Dendritic cell treated with granulocyte-macrophage colony-stimulating factor and Interleukin-4, amounts not matched to agents 40 ng/mL and 50 ng/mL, for 4 days (primary cell): ENCODE measurements around the gene CYREN.
"Not testable (repeated sequence)": the region's sequence is repeated elsewhere in the genome, so short reads cannot be mapped to it uniquely, and the experiment has no call there.

Experiments used
- H3K27ac Mint-ChIP-seq: one replicate; pipeline ENCODE4 v1.8.0; 2022; ENCODE audit warnings: mild to moderate bottlenecking, mixed read lengths
- H3K27me3 Mint-ChIP-seq: one replicate; pipeline ENCODE4 v1.8.0; 2022; ENCODE audit warnings: mild to moderate bottlenecking, mixed read lengths
- H3K36me3 Mint-ChIP-seq: one replicate; pipeline ENCODE4 v1.8.0; 2022; ENCODE audit warnings: low read depth, mixed read lengths
- H3K4me1 Mint-ChIP-seq: one replicate; pipeline ENCODE4 v1.8.0; 2022; ENCODE audit warnings: low read depth, mixed read lengths
- H3K4me3 Mint-ChIP-seq: one replicate; pipeline ENCODE4 v1.8.0; 2022; ENCODE audit warnings: mild to moderate bottlenecking, moderate library complexity, mixed read lengths
- H3K9me3 Mint-ChIP-seq: one replicate; pipeline ENCODE4 v1.8.0; 2022; ENCODE audit warnings: mixed read lengths
- intact Hi-C: fragments of 100-400 bp; cut with micrococcal nuclease; formaldehyde crosslinking; loops from one replicate; pipeline ENCODE4 v1.15.0; 2022

CYREN gene

DNA sequence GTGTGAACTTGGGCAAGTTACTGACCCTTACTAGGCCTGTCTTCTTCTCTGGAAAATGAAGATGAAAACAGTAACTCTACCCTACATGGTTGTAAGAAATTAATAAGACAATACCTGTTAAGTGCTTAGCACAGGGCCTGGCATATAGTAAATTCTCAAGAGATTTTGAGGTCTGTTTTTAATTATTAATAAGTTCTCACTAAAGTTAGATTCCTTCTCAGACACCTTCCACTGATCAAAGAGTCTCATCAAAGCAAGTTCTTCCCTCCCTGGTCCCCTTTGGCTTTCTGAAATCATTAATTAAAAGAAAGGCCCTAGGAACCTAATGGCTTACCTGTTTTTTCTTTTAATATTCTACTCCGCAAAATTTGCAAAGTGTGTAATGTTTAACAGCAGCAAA lies 18.1 kb downstream of the CYREN start:
- H3K27me3 Mint-ChIP-seq, result no peaks in the 10 kb centered on the region
- H3K4me3 Mint-ChIP-seq, result no peak overlapping the region
- H3K27ac Mint-ChIP-seq, result peak overlapping the region; percentile 54
- H3K36me3 Mint-ChIP-seq, result peaks cover 48% of the 10 kb centered on the region
- intact Hi-C loops, result no loop called here
- peaks cover 43% of the 10 kb centered on the region for H3K4me1 Mint-ChIP-seq
- H3K9me3 Mint-ChIP-seq, result peaks cover 39% of the 10 kb centered on the region

DNA sequence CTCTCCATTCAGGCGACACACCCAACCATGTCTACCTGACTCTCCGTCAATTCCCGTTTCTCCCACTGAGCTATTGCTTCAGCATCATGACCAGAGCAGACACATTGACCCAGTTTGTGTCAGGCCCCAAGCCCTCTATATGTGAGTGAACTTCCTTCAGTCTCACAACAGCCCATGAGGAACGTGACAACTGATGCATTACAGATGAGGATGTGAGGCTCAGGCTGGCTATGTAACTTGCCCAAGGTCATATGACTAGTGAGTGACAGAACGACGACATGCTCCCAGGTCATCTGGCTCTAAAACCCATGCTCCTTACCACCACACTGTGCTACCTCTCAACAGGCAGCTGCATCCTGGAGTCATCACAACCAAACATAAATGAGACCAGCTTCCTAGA lies 19.0 kb downstream of the CYREN start:
- intact Hi-C loops, result no loop called here
- no peaks in the 10 kb centered on the region for H3K27me3 Mint-ChIP-seq
- H3K4me1 Mint-ChIP-seq, result peaks cover 49% of the 10 kb centered on the region
- H3K36me3 Mint-ChIP-seq, result peaks cover 39% of the 10 kb centered on the region
- peak overlapping the region; percentile 85 for H3K27ac Mint-ChIP-seq
- H3K4me3 Mint-ChIP-seq, result peak overlapping the region; percentile 33
- peaks cover 30% of the 10 kb centered on the region for H3K9me3 Mint-ChIP-seq

GRCh38 chr7:135151132-135151531 lies 19.4 kb downstream of the CYREN start:
- peaks cover 26% of the 10 kb centered on the region for H3K9me3 Mint-ChIP-seq
- H3K4me1 Mint-ChIP-seq, result peaks cover 49% of the 10 kb centered on the region
- intact Hi-C loops, result no loop called here
- H3K4me3 Mint-ChIP-seq, result peak overlapping the region; percentile 33
- H3K27me3 Mint-ChIP-seq, result no peaks in the 10 kb centered on the region
- H3K36me3 Mint-ChIP-seq, result peaks cover 35% of the 10 kb centered on the region
- peak overlapping the region; percentile 85 for H3K27ac Mint-ChIP-seq

DNA sequence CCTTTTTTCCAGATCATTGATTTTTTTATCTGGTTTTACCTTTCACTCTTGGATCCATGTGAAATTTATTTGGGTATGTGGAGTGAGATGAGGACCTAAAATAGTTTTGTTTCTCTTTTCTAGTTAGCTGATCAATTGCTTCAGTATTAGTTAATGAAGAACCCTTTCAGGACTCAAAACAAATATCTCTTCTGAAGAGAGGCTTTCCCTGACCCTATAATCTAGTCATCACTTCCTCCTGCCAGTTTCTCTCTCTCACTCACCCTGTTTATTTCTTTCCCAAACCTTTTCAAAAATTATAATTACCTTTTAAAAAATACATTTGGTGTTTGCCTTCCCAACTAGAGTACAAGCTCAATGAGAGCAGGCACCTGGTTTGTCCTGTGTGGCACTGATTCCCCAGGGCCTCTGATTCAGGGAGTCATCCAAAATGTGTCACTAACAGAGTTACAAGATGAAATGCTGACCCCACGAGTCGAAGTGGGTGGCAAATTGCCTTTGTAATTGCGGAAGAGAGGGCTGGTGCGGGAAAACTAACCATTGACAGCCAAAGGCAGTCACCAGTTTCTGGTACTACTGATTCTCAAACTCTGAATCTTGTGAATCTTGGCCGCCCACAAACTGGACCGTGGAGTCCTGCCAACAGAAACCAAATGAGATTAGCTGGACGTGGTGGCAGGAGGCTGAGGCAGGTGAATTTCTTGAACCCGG lies 20.3 kb downstream of the CYREN start:
- peaks cover 28% of the 10 kb centered on the region for H3K36me3 Mint-ChIP-seq
- H3K4me1 Mint-ChIP-seq, result peaks cover 49% of the 10 kb centered on the region
- intact Hi-C loops, result no loop called here
- H3K27me3 Mint-ChIP-seq, result no peaks in the 10 kb centered on the region
- H3K4me3 Mint-ChIP-seq, result peak overlapping the region; percentile 39
- peak overlapping the region; percentile 85 for H3K27ac Mint-ChIP-seq
- peaks cover 17% of the 10 kb centered on the region for H3K9me3 Mint-ChIP-seq

GRCh38 chr7:135147899-135148721 lies 22.4 kb downstream of the CYREN start, which contains the start of gene TMEM140:
TSS of gene TMEM140 (plus strand) at chr7:135148072. CDS start at chr7:135164442, 16,370 bp downstream.
- intact Hi-C loops, result loop anchor here (5.0 kb wide), 1 partner anchor 161 kb away; the partner anchor contains the start of gene AGBL3
- H3K4me3 Mint-ChIP-seq, result peak within 1 kb of the TSS; percentile 79
- H3K4me1 Mint-ChIP-seq, result peaks cover 56% of the 10 kb centered on the region
- peak within 1 kb of the TSS; percentile 91 for H3K27ac Mint-ChIP-seq
- H3K9me3 Mint-ChIP-seq, result no peaks in the 10 kb centered on the region
- H3K27me3 Mint-ChIP-seq, result no peaks in the 10 kb centered on the region
- H3K36me3 Mint-ChIP-seq, result peaks cover 6% of the 10 kb centered on the region

DNA sequence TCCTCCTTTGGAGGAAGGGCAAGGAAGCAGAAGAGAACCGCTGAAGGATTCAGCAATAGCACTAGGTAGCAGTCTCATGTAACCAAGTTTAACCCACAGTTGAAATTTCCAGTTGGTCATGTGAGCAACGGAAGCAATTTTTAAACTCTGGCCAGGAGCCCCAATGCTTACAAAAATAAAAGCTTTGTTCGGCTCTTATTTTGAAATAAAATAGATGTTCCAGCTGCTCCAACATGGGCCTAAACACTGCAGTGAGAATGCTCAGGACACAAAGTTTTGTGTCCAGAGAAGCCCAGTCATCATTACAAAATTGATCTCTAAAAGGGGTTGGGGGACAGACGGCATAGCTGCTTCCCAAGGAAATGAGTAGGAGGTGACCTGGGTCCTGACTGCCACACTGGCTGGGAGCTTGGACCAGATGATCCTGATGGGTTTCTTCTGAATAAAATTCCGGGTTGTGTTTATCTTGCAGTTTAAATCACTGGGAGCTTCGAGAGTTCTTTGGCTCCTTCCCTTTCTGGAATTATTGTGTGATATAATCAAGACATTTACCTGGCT lies 23.1 kb downstream of the CYREN start:
- Mint-ChIP-seq H3K9me3 (no peaks in the 10 kb centered on the region), H3K4me3 (peak overlapping the region; percentile 79), H3K27ac (peak overlapping the region; percentile 91), H3K36me3 (no peaks in the 10 kb centered on the region), H3K4me1 (peaks cover 50% of the 10 kb centered on the region), H3K27me3 (no peaks in the 10 kb centered on the region)
- intact Hi-C loops, result loop anchor here (5.0 kb wide), 1 partner anchor 160 kb away; the partner anchor contains the start of gene AGBL3

DNA sequence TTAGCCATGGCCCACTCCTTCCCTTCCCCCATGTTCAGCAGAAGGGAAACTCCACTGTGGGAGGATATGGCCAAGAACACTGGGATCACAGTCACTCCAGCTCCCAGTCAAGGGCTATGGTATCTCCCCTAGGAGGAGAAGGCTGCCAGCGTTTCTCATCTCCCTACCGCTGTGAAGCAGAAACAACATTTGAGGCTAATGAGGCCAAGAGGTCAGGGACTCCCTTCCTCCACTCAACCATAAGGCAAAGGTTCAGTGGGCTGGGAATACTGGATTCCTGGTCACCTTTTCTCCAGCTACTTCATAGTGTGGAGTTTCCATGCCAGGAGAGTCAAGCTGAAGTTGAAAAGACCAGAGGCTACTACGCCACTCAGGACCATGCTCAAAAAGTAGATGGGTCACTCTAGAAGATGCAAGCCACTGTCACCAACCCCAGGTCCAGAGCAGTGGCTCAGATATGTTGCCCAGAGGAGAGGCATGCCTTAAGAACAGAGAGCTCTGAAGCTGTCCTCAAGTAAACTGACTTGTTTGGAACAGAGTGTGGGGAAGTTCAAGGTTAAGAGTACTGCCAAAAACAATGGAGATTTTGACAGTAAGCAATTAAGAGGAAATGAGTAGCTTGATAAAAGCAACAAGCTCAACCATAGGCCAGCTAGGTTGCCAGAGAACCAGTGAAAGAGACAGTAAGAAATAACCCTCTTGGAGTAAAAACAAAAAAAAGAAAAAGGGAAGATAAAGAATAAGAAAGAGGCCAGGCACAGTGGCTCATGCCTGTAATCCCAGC lies 26.4 kb downstream of the CYREN start:
- Mint-ChIP-seq H3K27ac (no peak overlapping the region), H3K4me1 (peaks cover 29% of the 10 kb centered on the region), H3K4me3 (no peak overlapping the region), H3K36me3 (no peaks in the 10 kb centered on the region), H3K9me3 (no peaks in the 10 kb centered on the region), H3K27me3 (no peaks in the 10 kb centered on the region)
- intact Hi-C loops, result no loop called here

GRCh38 chr7:135129579-135129978 lies 40.9 kb downstream of the CYREN start:
- Mint-ChIP-seq H3K27ac (no peak overlapping the region), H3K9me3 (peaks cover 16% of the 10 kb centered on the region), H3K27me3 (no peaks in the 10 kb centered on the region), H3K4me3 (no peak overlapping the region), H3K4me1 (no peaks in the 10 kb centered on the region), H3K36me3 (no peaks in the 10 kb centered on the region)
- intact Hi-C loops, result no loop called here

GRCh38 chr7:135128931-135129330 lies 41.6 kb downstream of the CYREN start:
- Mint-ChIP-seq H3K9me3 (peaks cover 16% of the 10 kb centered on the region), H3K27ac (no peak overlapping the region), H3K27me3 (no peaks in the 10 kb centered on the region), H3K4me3 (no peak overlapping the region), H3K36me3 (no peaks in the 10 kb centered on the region), H3K4me1 (no peaks in the 10 kb centered on the region)
- intact Hi-C loops, result no loop called here

- intact Hi-C loops, H3K4me3 Mint-ChIP-seq, H3K27me3 Mint-ChIP-seq, H3K4me1 Mint-ChIP-seq, H3K27ac Mint-ChIP-seq, H3K36me3 Mint-ChIP-seq: not testable (repeated sequence)
- peaks cover 13% of the 10 kb centered on the region for H3K9me3 Mint-ChIP-seq
These were observed 45.9 kb downstream of the CYREN start for GRCh38 chr7:135124631-135125030.

DNA sequence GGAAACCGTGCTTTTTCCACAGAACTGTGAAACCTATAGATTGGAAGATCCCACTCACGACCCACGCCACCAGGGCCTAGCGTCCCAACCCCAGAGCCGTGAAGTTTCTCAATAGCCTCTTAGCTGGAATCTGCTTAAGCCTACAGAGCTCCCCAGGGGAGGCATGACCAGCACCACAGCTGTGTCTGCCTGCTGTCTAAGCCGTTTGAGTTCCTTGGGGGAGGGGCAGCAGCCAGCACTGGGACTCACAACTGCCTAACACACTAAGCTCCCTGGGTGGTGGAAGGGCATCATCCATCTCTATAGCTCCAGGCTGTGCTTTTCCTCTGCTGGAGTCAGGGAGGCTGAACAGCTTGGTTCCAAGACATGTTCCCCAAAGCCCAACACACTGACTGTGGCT lies 48.6 kb downstream of the CYREN start:
- H3K4me1 Mint-ChIP-seq, result no peaks in the 10 kb centered on the region
- H3K9me3 Mint-ChIP-seq, result peaks cover 15% of the 10 kb centered on the region
- no peak overlapping the region for H3K27ac Mint-ChIP-seq
- H3K27me3 Mint-ChIP-seq, result no peaks in the 10 kb centered on the region
- peaks cover 6% of the 10 kb centered on the region for H3K36me3 Mint-ChIP-seq
- intact Hi-C loops, result no loop called here
- H3K4me3 Mint-ChIP-seq, result no peak overlapping the region

GRCh38 chr7:135117096-135117495 lies 53.4 kb downstream of the CYREN start:
- H3K4me3 Mint-ChIP-seq, result no peak overlapping the region
- H3K27ac Mint-ChIP-seq, result no peak overlapping the region
- H3K27me3 Mint-ChIP-seq, result no peaks in the 10 kb centered on the region
- H3K9me3 Mint-ChIP-seq, result peaks cover 15% of the 10 kb centered on the region
- H3K4me1 Mint-ChIP-seq, result no peaks in the 10 kb centered on the region
- peaks cover 6% of the 10 kb centered on the region for H3K36me3 Mint-ChIP-seq
- intact Hi-C loops, result no loop called here
